ENCODE data around the gene ACAT2. TPM values are rescaled to one million over a fixed set of nuclear protein-coding genes. Genes with fewer than 3 reads are reported as not detected.
"Not testable (repeated sequence)": the region's sequence is repeated elsewhere in the genome, so short reads cannot be mapped to it uniquely, and the experiment has no call there.

The ACAT2 gene
- 46.2 TPM for polyA plus RNA-seq (ENCODE audit: insufficient read length)
- long read RNA-seq, donor 1, transcript ACAT2-201 (9 exons, 3,180 nt): major isoform, 19 of 404 reads
- long read RNA-seq, donor 1, partial matches to known transcripts: 302 of 404 reads
- long read RNA-seq, donor 1, other reads (novel, unspliced or antisense): 82 of 404 reads
- long read RNA-seq, donor 2, transcript ACAT2-201 (9 exons, 3,180 nt): major isoform, 22 of 449 reads
- long read RNA-seq, donor 2, partial matches to known transcripts: 356 of 449 reads
- long read RNA-seq, donor 2, other reads (novel, unspliced or antisense): 69 of 449 reads
- long read RNA-seq, donor 3, transcript ACAT2-201 (9 exons, 3,180 nt): major isoform, 15 of 95 reads
- long read RNA-seq, donor 3, partial matches to known transcripts: 80 of 95 reads
- long read RNA-seq, donor 3, other reads (novel, unspliced or antisense): 0 of 95 reads
- long read RNA-seq, donor 4, partial matches to known transcripts: 0 of 1 reads
- long read RNA-seq, donor 4, other reads (novel, unspliced or antisense): 0 of 1 reads
- long read RNA-seq, donor 5, transcript ACAT2-201 (9 exons, 3,180 nt): major isoform, 34 of 38 reads
- long read RNA-seq, donor 5, partial matches to known transcripts: 0 of 38 reads
- long read RNA-seq, donor 5, other reads (novel, unspliced or antisense): 0 of 38 reads
- long read RNA-seq, donor 6, transcript ACAT2-201 (9 exons, 3,180 nt): major isoform, 17 of 479 reads
- long read RNA-seq, donor 6, partial matches to known transcripts: 411 of 479 reads
- long read RNA-seq, donor 6, other reads (novel, unspliced or antisense): 50 of 479 reads
- long read RNA-seq, donor 7, transcript ACAT2-201 (9 exons, 3,180 nt): major isoform, 18 of 359 reads
- long read RNA-seq, donor 7, partial matches to known transcripts: 240 of 359 reads
- long read RNA-seq, donor 7, other reads (novel, unspliced or antisense): 101 of 359 reads
- long read RNA-seq, donor 8, transcript ACAT2-201 (9 exons, 3,180 nt): major isoform, 11 of 13 reads
- long read RNA-seq, donor 8, partial matches to known transcripts: 0 of 13 reads
- long read RNA-seq, donor 8, other reads (novel, unspliced or antisense): 0 of 13 reads

GRCh38 chr6:159761873-159762680 lies at the start of gene ACAT2:
Gene ACAT2, plus strand, starts transcription at chr6:159762045. Its CDS starts 43 bp downstream, at chr6:159762088.
- peak; percentile 89 for DNase-seq

- not testable (repeated sequence) for DNase-seq
Measured at GRCh38 chr6:159712389-159712788, 49.5 kb upstream of the ACAT2 start.

GRCh38 chr6:159713984-159714383 lies 47.9 kb upstream of the ACAT2 start:
- DNase-seq: no peak

GRCh38 chr6:159714404-159714803 lies 47.4 kb upstream of the ACAT2 start:
- no peak for DNase-seq

GRCh38 chr6:159715166-159715565 lies 46.7 kb upstream of the ACAT2 start:
- DNase-seq: no peak

- DNase-seq: no peak
Measured at GRCh38 chr6:159715605-159716004, 46.2 kb upstream of the ACAT2 start.

- no peak for DNase-seq
Measured at GRCh38 chr6:159716247-159717096, 45.4 kb upstream of the ACAT2 start.

GRCh38 chr6:159718634-159719033 lies 43.2 kb upstream of the ACAT2 start:
- DNase-seq: no peak

- DNase-seq: no peak
Measured at GRCh38 chr6:159719287-159719686, 42.6 kb upstream of the ACAT2 start.

- DNase-seq: peak; percentile 34
Measured at GRCh38 chr6:159720708-159721107, 41.1 kb upstream of the ACAT2 start.

- not testable (repeated sequence) for DNase-seq
Measured at GRCh38 chr6:159721981-159722380, 39.9 kb upstream of the ACAT2 start.

GRCh38 chr6:159722655-159723054 lies 39.2 kb upstream of the ACAT2 start:
- no peak for DNase-seq

- DNase-seq: no peak
Measured at GRCh38 chr6:159723259-159723658, 38.6 kb upstream of the ACAT2 start.

GRCh38 chr6:159724778-159725177 lies 37.1 kb upstream of the ACAT2 start:
- no peak for DNase-seq

GRCh38 chr6:159725208-159725607 lies 36.6 kb upstream of the ACAT2 start:
- DNase-seq: not testable (repeated sequence)

GRCh38 chr6:159726255-159726917 lies 35.5 kb upstream of the ACAT2 start:
- DNase-seq: no peak

- peak; percentile 94 for DNase-seq
Measured at GRCh38 chr6:159726918-159727716, 34.7 kb upstream of the ACAT2 start, which contains the start of gene WTAP. Gene WTAP, plus strand, starts transcription at chr6:159727506. Its CDS starts 8,760 bp downstream, at chr6:159736266.

- peak; percentile 44 for DNase-seq
Measured at GRCh38 chr6:159727717-159728445, 34.0 kb upstream of the ACAT2 start.

All from left kidney (tissue), 8 donors.